Thoracic aorta (tissue), 2 donors: ENCODE data around the gene RTN4IP1. TPM values are rescaled to one million over a fixed set of nuclear protein-coding genes. Genes with fewer than 3 reads are reported as not detected.

Experiments used
- ATAC-seq: fragments of 150-250 bp; one replicate; pipeline ENCODE4 v1.8.0; 2017; ENCODE audit warnings: low read depth; ENCODE audit not compliant: insufficient number of reproducible peaks, low FRiP score
- DNase-seq: peaks from one replicate; pipeline ENCODE4 v3.0.0-alpha.2; 2020; ENCODE audit warnings: low spot score
- H3K27ac ChIP-seq, 2 donors: fragments of 200-600 bp; sonication (generic); 1 replicate in 1 of 2; 2 replicates in 1 of 2; pipeline ENCODE4 v1.5.1; 2016; ENCODE audit warnings: mild to moderate bottlenecking in 2 of 2, moderate library complexity in 2 of 2
- H3K27me3 ChIP-seq: fragments of 200-600 bp; sonication (generic); replicated peaks from 2 replicates; pipeline ENCODE4 v1.6.0; 2016; ENCODE audit warnings: mild to moderate bottlenecking; ENCODE audit not compliant: insufficient read depth
- H3K36me3 ChIP-seq: fragments of 200-600 bp; sonication (generic); one replicate; pipeline ENCODE4 v1.5.1; 2016
- H3K4me1 ChIP-seq, 2 donors: fragments of 200-600 bp; sonication (generic); 1 replicate in 1 of 2; 2 replicates in 1 of 2; pipeline versions ENCODE4 v1.5.1 to v1.6.0; 2016; ENCODE audit warnings: low read depth in 2 of 2, mild to moderate bottlenecking in 1 of 2; ENCODE audit not compliant: control insufficient read depth in 1 of 2
- H3K4me3 ChIP-seq: fragments of 200-600 bp; sonication (generic); 2 replicates; pipeline ENCODE4 v1.5.1; 2016; ENCODE audit warnings: mild to moderate bottlenecking
- H3K9me3 ChIP-seq: fragments of 200-600 bp; sonication (generic); 2 replicates; pipeline ENCODE4 v1.5.1; 2016
- CTCF ChIP-seq: fragments of 200-600 bp; sonication (generic); IDR thresholded peaks from one replicate; pipeline ENCODE4 v1.5.1; 2019; ENCODE audit warnings: antibody characterized with exemption
- total RNA-seq, 2 donors: library from RNA; depleted of rRNA; stranded (reverse); fragments of >200 nt; gene quantifications; one replicate each; pipeline versions ENCODE4 v1.1.0 to v1.2.3, GENCODE V29; 2016

The RTN4IP1 gene
- total RNA-seq, 2 donors from 2014 or later, result 1.3 to 10.7 TPM

- ATAC-seq, result no peak
Measured at GRCh38 chr6:106535012-106535411, 94.3 kb downstream of the RTN4IP1 start.

GRCh38 chr6:106534564-106534982 lies 94.7 kb downstream of the RTN4IP1 start:
- no peak overlapping the region for H3K27ac ChIP-seq

More at GRCh38 chr6:106535012-106535411, 94.3 kb downstream of the RTN4IP1 start:
- Histone ChIP-seq H3K27ac (no peak overlapping the region), H3K27me3 (no peaks in the 10 kb centered on the region), H3K4me3 (no peak overlapping the region), H3K36me3 (no peaks in the 10 kb centered on the region), H3K9me3 (no peaks in the 10 kb centered on the region), H3K4me1 (no peaks in the 10 kb centered on the region)
- DNase-seq, result no peak
- no peak for TF ChIP-seq CTCF

GRCh38 chr6:106534004-106534403 lies 95.3 kb downstream of the RTN4IP1 start:
- ATAC-seq (no peak), DNase-seq (no peak)
- no peak overlapping the region for H3K4me3 ChIP-seq
- no peak overlapping the region for H3K27ac ChIP-seq
- H3K4me1 ChIP-seq, result no peaks in the 10 kb centered on the region
- H3K36me3 ChIP-seq, result no peaks in the 10 kb centered on the region
- no peaks in the 10 kb centered on the region for H3K9me3 ChIP-seq
- no peak for TF ChIP-seq CTCF
- no peaks in the 10 kb centered on the region for H3K27me3 ChIP-seq

More at GRCh38 chr6:106534564-106534982, 94.7 kb downstream of the RTN4IP1 start:
- Histone ChIP-seq H3K27me3 (no peaks in the 10 kb centered on the region), H3K4me1 (no peaks in the 10 kb centered on the region), H3K9me3 (no peaks in the 10 kb centered on the region), H3K36me3 (no peaks in the 10 kb centered on the region), H3K4me3 (no peak overlapping the region)
- ATAC-seq (no peak), DNase-seq (no peak)
- no peak for TF ChIP-seq CTCF

- Histone ChIP-seq H3K9me3 (no peaks in the 10 kb centered on the region), H3K4me1 (no peaks in the 10 kb centered on the region), H3K4me3 (no peak overlapping the region), H3K27ac (no peak overlapping the region), H3K36me3 (no peaks in the 10 kb centered on the region), H3K27me3 (no peaks in the 10 kb centered on the region)
- DNase-seq, result no peak
- no peak for TF ChIP-seq CTCF
- no peak for ATAC-seq
Measured at GRCh38 chr6:106533054-106533453, 96.2 kb downstream of the RTN4IP1 start.

DNA sequence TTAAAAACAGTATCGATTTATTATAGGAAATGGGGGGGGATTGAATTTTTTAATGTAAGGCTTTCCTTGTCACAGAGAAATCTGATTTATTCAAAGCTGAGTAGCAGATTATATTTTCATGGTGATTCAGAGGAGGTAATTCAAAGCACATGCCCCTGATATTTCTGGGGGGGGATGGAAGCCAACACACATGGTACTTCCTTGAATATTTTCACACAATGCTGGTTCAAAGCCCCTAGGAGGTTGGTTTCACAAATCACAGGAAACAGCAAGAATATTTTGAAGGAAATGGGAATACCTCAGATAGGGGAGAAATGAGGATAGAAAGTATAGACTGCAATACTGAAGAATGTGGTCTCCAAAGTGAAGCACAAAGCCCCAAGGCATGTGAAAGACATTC lies 98.8 kb downstream of the RTN4IP1 start:
- H3K4me1 ChIP-seq, result no peaks in the 10 kb centered on the region
- no peak overlapping the region for H3K4me3 ChIP-seq
- H3K9me3 ChIP-seq, result no peaks in the 10 kb centered on the region
- H3K36me3 ChIP-seq, result no peaks in the 10 kb centered on the region
- H3K27me3 ChIP-seq, result no peaks in the 10 kb centered on the region
- TF ChIP-seq CTCF, result no peak
- ATAC-seq (no peak), DNase-seq (no peak)
- no peak overlapping the region for H3K27ac ChIP-seq
